Smooth muscle cell (in vitro differentiated cells): ENCODE data around the gene PSMB2. TPM values are rescaled to one million over a fixed set of nuclear protein-coding genes. Genes with fewer than 3 reads are reported as not detected.

ENCODE experiments used
- DNase-seq: peaks from one replicate; lab custom pipeline; 2025; ENCODE audit not compliant: unreplicated experiment; lab: John Stamatoyannopoulos, UW
- H2AFZ ChIP-seq: fragments of 200-600 bp; sonication (generic); 2 replicates; pipeline ENCODE4 v1.6.0; 2016; ENCODE audit warnings: antibody characterized with exemption, low read depth, mild to moderate bottlenecking
- H3F3A ChIP-seq: fragments of 200-600 bp; sonication (generic); 2 replicates; pipeline ENCODE4 v1.6.0; 2017; ENCODE audit warnings: antibody characterized with exemption, low read depth
- H3K27ac ChIP-seq: fragments of 200-600 bp; sonication (generic); 2 replicates; pipeline ENCODE4 v1.5.1; 2016; ENCODE audit warnings: low read depth, mild to moderate bottlenecking
- H3K27me3 ChIP-seq: fragments of 200-600 bp; sonication (generic); 2 replicates; pipeline ENCODE4 v1.6.1; 2016; ENCODE audit warnings: low read depth, mild to moderate bottlenecking
- H3K36me3 ChIP-seq: fragments of 200-600 bp; sonication (generic); 2 replicates; pipeline ENCODE4 v1.5.1; 2016; ENCODE audit warnings: low read depth
- H3K4me1 ChIP-seq: fragments of 200-600 bp; sonication (generic); 2 replicates; pipeline ENCODE4 v1.5.1; 2016; ENCODE audit warnings: low read depth
- H3K4me2 ChIP-seq: fragments of 200-600 bp; sonication (generic); 2 replicates; pipeline ENCODE4 v1.6.0; 2016; ENCODE audit warnings: mild to moderate bottlenecking
- H3K4me3 ChIP-seq: fragments of 200-600 bp; sonication (generic); 2 replicates; pipeline ENCODE4 v1.5.1; 2016; ENCODE audit warnings: mild to moderate bottlenecking
- H3K79me2 ChIP-seq: fragments of 200-600 bp; sonication (generic); 2 replicates; pipeline ENCODE4 v1.6.0; 2016; ENCODE audit warnings: low read depth, mild to moderate bottlenecking
- H3K9ac ChIP-seq: fragments of 200-600 bp; sonication (generic); 2 replicates; pipeline ENCODE4 v1.6.0; 2016; ENCODE audit warnings: low read depth
- H3K9me3 ChIP-seq: fragments of 200-600 bp; sonication (generic); replicated peaks from 2 replicates; pipeline ENCODE4 v1.5.1; 2016; ENCODE audit warnings: low read depth
- H4K20me1 ChIP-seq: fragments of 200-600 bp; sonication (generic); 2 replicates; pipeline ENCODE4 v1.6.0; 2016; ENCODE audit warnings: low read depth
- CTCF ChIP-seq: fragments of 200-600 bp; sonication (generic); IDR thresholded peaks from 2 replicates; pipeline ENCODE4 v1.5.1; 2017; ENCODE audit warnings: borderline replicate concordance, mild to moderate bottlenecking, antibody characterized with exemption; ENCODE audit not compliant: insufficient read depth, poor library complexity, severe bottlenecking
- WGBS: methylation state at CpG from one replicate; pipeline ENCODE4 v1.1.7; 2016; ENCODE audit warnings: low lambda C conversion rate; 5-methylcytosine and 5-hydroxymethylcytosine counted together
- polyA plus RNA-seq: library from polyadenylated mRNA; unstranded; fragments of >200 nt; fragmentation: Nextera tagmentation; extraction: Ambion mirVana; gene quantifications from 2 replicates; pipeline ENCODE4 v1.2.1, GENCODE V29; 2016
- total RNA-seq: library from RNA; depleted of rRNA; stranded (reverse); fragments of >200 nt; gene quantifications from 2 replicates; pipeline ENCODE4 v1.2.3, GENCODE V29; 2014

The PSMB2 gene
- total and polyA plus RNA-seq, 2 experiments from 2014 or later = 51.6 to 110 TPM

GRCh38 chr1:35553851-35554250 lies 87.5 kb downstream of the PSMB2 start:
- H3K9me3 ChIP-seq = no peaks in the 10 kb centered on the region
- 79% methylated on average over 2 of the region's 2 CpGs for WGBS

More at GRCh38 chr1:35553851-35554250, 87.5 kb downstream of the PSMB2 start:
- H3K27me3 ChIP-seq = no peaks in the 10 kb centered on the region
- no peaks in the 10 kb centered on the region for H3K36me3 ChIP-seq
- no peak overlapping the region for H3K27ac ChIP-seq
- peaks cover 10% of the 10 kb centered on the region for H3K4me1 ChIP-seq
- H4K20me1 ChIP-seq = peaks cover 56% of the 10 kb centered on the region
- H3K79me2 ChIP-seq = peaks cover 54% of the 10 kb centered on the region
- H2AFZ ChIP-seq = no peak overlapping the region
- no peak overlapping the region for H3K9ac ChIP-seq
- H3F3A ChIP-seq = peaks cover 4% of the 10 kb centered on the region
- H3K4me2 ChIP-seq = no peak overlapping the region
- no peak for TF ChIP-seq CTCF
- H3K4me3 ChIP-seq = no peak overlapping the region
- DNase-seq = no peak

Other genes with a start within 250 kb of the PSMB2 start
- gene KIAA0319L, start 84.1 kb downstream of the PSMB2 start, total RNA-seq = 33.6 and 37.0 TPM in 2 replicates
- gene KIAA0319L, start 84.1 kb downstream of the PSMB2 start, polyA plus RNA-seq = 30.1 and 36.3 TPM in 2 replicates
- 10.8 and 12.2 TPM in 2 replicates for gene NCDN, start 83.7 kb downstream of the PSMB2 start, total RNA-seq
- 21.8 and 25.8 TPM in 2 replicates for gene NCDN, start 83.7 kb downstream of the PSMB2 start, polyA plus RNA-seq
- 0.36 and 1.2 TPM in 2 replicates for gene TFAP2E, start 68.2 kb downstream of the PSMB2 start, total RNA-seq
- 0.30 and 0.80 TPM in 2 replicates for gene TFAP2E, start 68.2 kb downstream of the PSMB2 start, polyA plus RNA-seq
- gene C1orf216, start 77.4 kb upstream of the PSMB2 start, total RNA-seq = 4.5 and 7.5 TPM in 2 replicates
- 9.4 and 9.7 TPM in 2 replicates for gene C1orf216, start 77.4 kb upstream of the PSMB2 start, polyA plus RNA-seq
- 2.9 and 4.5 TPM in 2 replicates for gene CLSPN, start 128.5 kb upstream of the PSMB2 start, total RNA-seq
- gene CLSPN, start 128.5 kb upstream of the PSMB2 start, polyA plus RNA-seq = 2.4 and 4.7 TPM in 2 replicates
- gene AGO4, start 166.5 kb upstream of the PSMB2 start, total RNA-seq = 10.7 and 13.0 TPM in 2 replicates
- gene AGO4, start 166.5 kb upstream of the PSMB2 start, polyA plus RNA-seq = 5.8 and 6.1 TPM in 2 replicates
- gene AGO1, start 241.7 kb upstream of the PSMB2 start, total RNA-seq = 10.8 and 15.3 TPM in 2 replicates
- 4.9 and 8.1 TPM in 2 replicates for gene AGO1, start 241.7 kb upstream of the PSMB2 start, polyA plus RNA-seq